ENCODE results near the gene NCMAP. TPM values are rescaled to one million over a fixed set of nuclear protein-coding genes. Genes with fewer than 3 reads are reported as not detected.

Gene NCMAP
- total RNA-seq, 2 donors from 2014 or later = 0.14 TPM; not detected in 1

DNA sequence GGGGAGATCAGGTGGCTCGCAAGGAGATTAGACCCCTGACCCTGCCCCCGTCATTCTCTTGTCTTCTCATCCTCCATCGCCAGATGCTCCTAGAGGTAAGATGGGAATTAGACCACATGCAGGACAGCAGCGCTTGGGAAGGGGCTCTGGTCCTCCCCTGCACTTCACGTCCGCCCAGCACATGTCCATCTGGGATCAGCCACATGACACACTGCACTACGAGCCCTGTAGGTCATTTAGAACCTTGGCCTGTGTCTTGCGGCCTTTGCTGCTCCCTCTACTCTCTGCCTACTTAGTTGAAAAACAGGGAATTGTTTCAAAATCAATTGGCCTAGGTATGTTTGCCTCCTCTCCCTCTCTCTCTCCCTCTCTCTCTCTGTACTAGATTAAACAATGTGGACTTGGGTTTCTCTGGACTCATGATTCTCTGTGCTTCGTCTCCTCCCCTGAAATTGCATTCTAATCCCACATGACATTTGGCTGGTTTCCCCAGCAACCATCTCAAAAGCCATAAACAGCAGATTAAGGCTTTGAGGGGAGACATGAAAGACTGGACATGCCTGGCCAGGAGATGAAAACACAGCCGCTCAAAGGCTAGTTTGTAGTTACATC, 3.8 kb upstream of the NCMAP start:
- no peaks in the 10 kb centered on the region for H3K27me3 ChIP-seq (replicated peaks; ENCODE audit: insufficient read depth)
- H3K27ac ChIP-seq = no peak overlapping the region
- no peaks in the 10 kb centered on the region for H3K36me3 ChIP-seq
- no peak for ATAC-seq (ENCODE audit: insufficient number of reproducible peaks, low FRiP score, low read depth)
- no peaks in the 10 kb centered on the region for H3K9me3 ChIP-seq
- H3K4me3 ChIP-seq = no peak overlapping the region
- DNase-seq (ENCODE audit: low spot score) = no peak
- no peaks in the 10 kb centered on the region for H3K4me1 ChIP-seq (ENCODE audit: control insufficient read depth in 1 of 2, low read depth in 2 of 2)
- TF ChIP-seq, protein P1, sequence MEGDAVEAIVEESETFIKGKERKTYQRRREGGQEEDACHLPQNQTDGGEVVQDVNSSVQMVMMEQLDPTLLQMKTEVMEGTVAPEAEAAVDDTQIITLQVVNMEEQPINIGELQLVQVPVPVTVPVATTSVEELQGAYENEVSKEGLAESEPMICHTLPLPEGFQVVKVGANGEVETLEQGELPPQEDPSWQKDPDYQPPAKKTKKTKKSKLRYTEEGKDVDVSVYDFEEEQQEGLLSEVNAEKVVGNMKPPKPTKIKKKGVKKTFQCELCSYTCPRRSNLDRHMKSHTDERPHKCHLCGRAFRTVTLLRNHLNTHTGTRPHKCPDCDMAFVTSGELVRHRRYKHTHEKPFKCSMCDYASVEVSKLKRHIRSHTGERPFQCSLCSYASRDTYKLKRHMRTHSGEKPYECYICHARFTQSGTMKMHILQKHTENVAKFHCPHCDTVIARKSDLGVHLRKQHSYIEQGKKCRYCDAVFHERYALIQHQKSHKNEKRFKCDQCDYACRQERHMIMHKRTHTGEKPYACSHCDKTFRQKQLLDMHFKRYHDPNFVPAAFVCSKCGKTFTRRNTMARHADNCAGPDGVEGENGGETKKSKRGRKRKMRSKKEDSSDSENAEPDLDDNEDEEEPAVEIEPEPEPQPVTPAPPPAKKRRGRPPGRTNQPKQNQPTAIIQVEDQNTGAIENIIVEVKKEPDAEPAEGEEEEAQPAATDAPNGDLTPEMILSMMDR (IDR thresholded peaks at IDR 0.05) = no peak

DNA sequence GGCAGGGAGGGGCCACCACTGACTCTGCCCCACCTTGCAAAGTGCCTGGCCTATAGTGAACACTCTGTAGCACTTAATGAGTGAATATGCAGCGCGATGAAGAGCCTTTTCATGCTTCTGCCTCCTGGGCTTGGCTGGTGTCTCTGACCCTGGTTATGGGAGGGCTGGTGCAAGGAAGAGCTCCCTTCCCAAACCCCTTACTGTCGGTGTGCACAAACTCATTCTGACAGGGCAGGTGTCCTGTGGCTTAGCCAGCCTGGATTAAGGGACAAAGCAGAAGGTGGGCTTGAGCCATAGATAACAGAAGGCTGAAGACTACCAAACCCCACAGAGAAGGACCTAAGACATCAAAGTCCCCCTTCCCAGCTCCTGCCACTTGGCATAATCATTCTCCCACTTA, 2.0 kb upstream of the NCMAP start:
- H3K4me3 ChIP-seq = no peak overlapping the region
- H3K36me3 ChIP-seq = no peaks in the 10 kb centered on the region
- TF ChIP-seq, protein P1 (IDR thresholded peaks at IDR 0.05) = no peak
- ATAC-seq (ENCODE audit: insufficient number of reproducible peaks, low FRiP score, low read depth) (no peak), DNase-seq (ENCODE audit: low spot score) (no peak)
- H3K27me3 ChIP-seq (replicated peaks; ENCODE audit: insufficient read depth) = no peaks in the 10 kb centered on the region
- no peaks in the 10 kb centered on the region for H3K9me3 ChIP-seq
- H3K27ac ChIP-seq = no peak overlapping the region
- H3K4me1 ChIP-seq (ENCODE audit: control insufficient read depth in 1 of 2, low read depth in 2 of 2) = no peaks in the 10 kb centered on the region

DNA sequence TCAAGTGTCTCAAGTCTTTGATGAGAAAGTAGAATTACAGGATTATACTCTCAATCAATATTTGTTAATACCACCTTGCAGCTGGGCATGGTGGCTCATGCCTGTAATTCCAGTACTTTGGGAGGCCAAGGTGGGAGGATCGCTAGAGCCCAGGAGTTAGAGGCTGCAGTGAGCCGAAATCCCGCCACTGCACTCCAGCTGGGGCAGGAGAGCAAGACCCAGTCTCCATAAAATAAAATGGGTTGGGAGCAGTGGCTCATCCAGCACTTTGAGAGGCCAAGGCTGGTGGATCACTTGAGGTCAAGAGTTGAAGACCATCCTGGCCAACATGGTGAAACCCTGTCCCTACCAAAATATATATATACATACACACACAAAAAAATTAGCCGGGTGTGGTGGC, 1.2 kb upstream of the NCMAP start:
- no peaks in the 10 kb centered on the region for H3K36me3 ChIP-seq
- no peaks in the 10 kb centered on the region for H3K4me1 ChIP-seq (ENCODE audit: control insufficient read depth in 1 of 2, low read depth in 2 of 2)
- DNase-seq (ENCODE audit: low spot score) = no peak
- no peak for ATAC-seq (ENCODE audit: insufficient number of reproducible peaks, low FRiP score, low read depth)
- TF ChIP-seq, protein P1 (IDR thresholded peaks at IDR 0.05) = no peak
- H3K9me3 ChIP-seq = no peaks in the 10 kb centered on the region
- H3K4me3 ChIP-seq = no peak overlapping the region
- H3K27me3 ChIP-seq (replicated peaks; ENCODE audit: insufficient read depth) = no peaks in the 10 kb centered on the region
- H3K27ac ChIP-seq = no peak overlapping the region

DNA sequence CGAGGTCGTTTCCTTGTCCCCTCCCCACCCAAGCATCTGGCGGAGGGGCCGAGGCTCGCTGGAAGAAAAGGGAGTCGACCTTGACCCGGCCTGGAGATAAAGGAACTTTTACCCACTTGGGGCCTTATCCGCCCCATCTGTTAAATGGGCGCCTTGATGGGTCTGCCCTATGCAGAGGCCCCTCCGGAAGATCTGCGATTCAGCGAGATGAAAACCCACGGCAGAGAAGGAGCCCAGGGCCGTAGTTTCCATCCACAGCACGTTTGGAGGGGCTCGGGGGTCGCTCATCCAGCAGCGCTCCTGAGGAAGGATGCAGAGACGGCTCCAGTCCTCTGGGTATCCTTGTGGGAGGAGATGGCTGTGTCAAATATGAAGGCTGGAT, 518 bp downstream of the NCMAP start:
- Histone ChIP-seq H3K27me3 (replicated peaks; ENCODE audit: insufficient read depth) (no peaks in the 10 kb centered on the region), H3K36me3 (no peaks in the 10 kb centered on the region), H3K27ac (peak overlapping the region in 1 of 2 donors; percentile 12), H3K9me3 (no peaks in the 10 kb centered on the region), H3K4me3 (no peak overlapping the region), H3K4me1 (ENCODE audit: control insufficient read depth in 1 of 2, low read depth in 2 of 2) (no peaks in the 10 kb centered on the region)
- no peak for ATAC-seq (ENCODE audit: insufficient number of reproducible peaks, low FRiP score, low read depth)
- no peak for DNase-seq (ENCODE audit: low spot score)
- TF ChIP-seq, protein P1 (IDR thresholded peaks at IDR 0.05) = no peak

DNA sequence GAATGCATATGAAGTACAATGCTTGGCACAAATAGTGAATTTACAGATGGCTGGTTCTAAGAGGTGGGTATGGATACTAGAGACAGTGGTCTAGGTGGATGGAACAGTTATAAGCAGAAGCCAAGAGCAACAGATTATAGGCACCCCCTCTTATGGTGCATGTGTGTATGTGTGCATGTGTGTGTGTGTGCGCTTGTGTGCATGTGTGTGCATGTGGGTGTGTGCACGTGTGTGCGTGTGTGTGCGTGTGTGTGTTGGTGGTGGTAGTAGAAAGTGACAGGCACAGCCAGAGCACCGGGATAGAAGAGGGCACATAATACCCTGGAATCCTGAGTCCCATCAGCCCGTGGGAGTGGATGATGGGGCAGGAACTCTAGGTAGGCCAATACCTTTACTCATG, 1.3 kb downstream of the NCMAP start:
- no peaks in the 10 kb centered on the region for H3K36me3 ChIP-seq
- TF ChIP-seq, protein P1 (IDR thresholded peaks at IDR 0.05) = no peak
- H3K4me3 ChIP-seq = no peak overlapping the region
- no peaks in the 10 kb centered on the region for H3K4me1 ChIP-seq (ENCODE audit: control insufficient read depth in 1 of 2, low read depth in 2 of 2)
- H3K27me3 ChIP-seq (replicated peaks; ENCODE audit: insufficient read depth) = no peaks in the 10 kb centered on the region
- DNase-seq (ENCODE audit: low spot score) (no peak), ATAC-seq (ENCODE audit: insufficient number of reproducible peaks, low FRiP score, low read depth) (no peak)
- H3K27ac ChIP-seq = no peak overlapping the region
- no peaks in the 10 kb centered on the region for H3K9me3 ChIP-seq

Data from thoracic aorta (tissue), 2 donors.